CD4-positive, alpha-beta T cell treated with Interferon gamma for 1 hour (primary cell): ENCODE results near the gene B9D2.
"Not testable (repeated sequence)": the region's sequence is repeated elsewhere in the genome, so short reads cannot be mapped to it uniquely, and the experiment has no call there.

Experiments used
- DNase-seq: peaks from one replicate; pipeline ENCODE4 v3.0.0-alpha.2; 2020

The B9D2 gene

GRCh38 chr19:41354343-41354953 is 9.5 kb downstream of the B9D2 start:
- no peak for DNase-seq

GRCh38 chr19:41353466-41354342 is 10.2 kb downstream of the B9D2 start, which contains the start of gene TGFB1:
TGFB1 (minus strand) TSS chr19:41353922; CDS start chr19:41353044, 878 bp downstream.
- peak; percentile 96 for DNase-seq

- DNase-seq, result peak; percentile 77
These were observed 11.1 kb downstream of the B9D2 start for GRCh38 chr19:41352609-41353465.

GRCh38 chr19:41352279-41352608 is 11.7 kb downstream of the B9D2 start:
- no peak for DNase-seq

GRCh38 chr19:41351339-41352245 is 12.4 kb downstream of the B9D2 start:
- peak; percentile 88 for DNase-seq

- no peak for DNase-seq
These were observed 13.1 kb downstream of the B9D2 start for GRCh38 chr19:41350735-41351338.

- not testable (repeated sequence) for DNase-seq
These were observed 17.0 kb downstream of the B9D2 start for GRCh38 chr19:41346916-41347315.

- DNase-seq, result no peak
These were observed 19.8 kb downstream of the B9D2 start for GRCh38 chr19:41344162-41344561.

- DNase-seq, result peak; percentile 30
These were observed 22.1 kb downstream of the B9D2 start for GRCh38 chr19:41341669-41342490.

GRCh38 chr19:41339936-41340335 is 24.0 kb downstream of the B9D2 start:
- no peak for DNase-seq

GRCh38 chr19:41335467-41335866 is 28.5 kb downstream of the B9D2 start:
- no peak for DNase-seq

- no peak for DNase-seq
These were observed 29.2 kb downstream of the B9D2 start for GRCh38 chr19:41334793-41335192.

GRCh38 chr19:41332468-41332867 is 31.5 kb downstream of the B9D2 start:
- DNase-seq, result no peak

GRCh38 chr19:41332000-41332399 is 31.9 kb downstream of the B9D2 start:
- DNase-seq, result no peak

GRCh38 chr19:41330946-41331678 is 32.8 kb downstream of the B9D2 start:
- no peak for DNase-seq

GRCh38 chr19:41330481-41330880 is 33.5 kb downstream of the B9D2 start:
- no peak for DNase-seq

GRCh38 chr19:41328842-41329225 is 35.1 kb downstream of the B9D2 start:
- peak; percentile 45 for DNase-seq

GRCh38 chr19:41328157-41328841 is 35.6 kb downstream of the B9D2 start:
- DNase-seq, result no peak

GRCh38 chr19:41327576-41328156 is 36.3 kb downstream of the B9D2 start:
- DNase-seq, result peak; percentile 91
